Trophoblast cell (in vitro differentiated cells and primary cell): Measurements from ENCODE around the gene AHSG.
A peak's percentile ranks its signal among the peaks of the same experiment; 100 is the strongest.

Experiments used
- DNase-seq, 2 donors: peaks; one replicate each; pipeline ENCODE4 v3.0.0-alpha.2; 2016
- H2AFZ ChIP-seq: 2 replicates; pipeline ENCODE4 v1.6.1; 2013; ENCODE audit warnings: low read length, moderate library complexity, mild to moderate bottlenecking; ENCODE audit not compliant: insufficient read depth, poor library complexity
- H2AK5ac ChIP-seq: 2 replicates; pipeline ENCODE4 v1.6.1; 2013; ENCODE audit warnings: mild to moderate bottlenecking, low read length
- H2BK120ac ChIP-seq: 2 replicates; pipeline ENCODE4 v1.6.1; 2013; ENCODE audit warnings: low read length, mild to moderate bottlenecking, moderate library complexity; ENCODE audit not compliant: insufficient read depth, poor library complexity
- H2BK12ac ChIP-seq: 2 replicates; pipeline ENCODE4 v1.6.1; 2013; ENCODE audit warnings: mild to moderate bottlenecking, low read length, moderate library complexity
- H2BK5ac ChIP-seq: 2 replicates; pipeline ENCODE4 v1.6.1; 2013; ENCODE audit warnings: low read length, low read depth, moderate library complexity, mild to moderate bottlenecking; ENCODE audit not compliant: poor library complexity
- H3K14ac ChIP-seq: 2 replicates; pipeline ENCODE4 v1.6.1; 2013; ENCODE audit warnings: mild to moderate bottlenecking, low read length
- H3K18ac ChIP-seq: 2 replicates; pipeline ENCODE4 v1.6.1; 2013; ENCODE audit warnings: mild to moderate bottlenecking, low read length
- H3K23ac ChIP-seq: 2 replicates; pipeline ENCODE4 v1.6.1; 2013; ENCODE audit warnings: low read length
- H3K27ac ChIP-seq: 2 replicates; pipeline ENCODE4 v1.5.1; 2013; ENCODE audit warnings: low read depth, mild to moderate bottlenecking, inconsistent platforms, low read length, moderate library complexity
- H3K27me3 ChIP-seq: 2 replicates; pipeline ENCODE4 v1.6.1; 2013; ENCODE audit warnings: inconsistent platforms, mild to moderate bottlenecking, low read length, moderate library complexity; ENCODE audit not compliant: insufficient read depth
- H3K36me3 ChIP-seq, 2 experiments: 1 replicate in 1 of 2; 2 replicates in 1 of 2; pipeline ENCODE4 v1.6.1; 2013; ENCODE audit warnings: low read length in 2 of 2, mild to moderate bottlenecking in 2 of 2, moderate library complexity in 1 of 2; ENCODE audit not compliant: insufficient read depth in 2 of 2, control insufficient read depth in 1 of 2
- H3K4ac ChIP-seq: 2 replicates; pipeline ENCODE4 v1.6.1; 2013; ENCODE audit warnings: low read depth, mild to moderate bottlenecking, low read length, moderate library complexity
- H3K4me1 ChIP-seq, 2 experiments: 1 replicate in 1 of 2; 2 replicates in 1 of 2; pipeline ENCODE4 v1.6.1; 2013; ENCODE audit warnings: low read length in 2 of 2, mild to moderate bottlenecking in 2 of 2, moderate library complexity in 1 of 2; ENCODE audit not compliant: insufficient read depth in 2 of 2, control insufficient read depth in 1 of 2
- H3K4me2 ChIP-seq: 2 replicates; pipeline ENCODE4 v1.6.1; 2013; ENCODE audit warnings: inconsistent platforms, mild to moderate bottlenecking, low read length, moderate library complexity
- H3K4me3 ChIP-seq: 2 replicates; pipeline ENCODE4 v1.5.1; 2013; ENCODE audit warnings: mild to moderate bottlenecking, low read depth, low read length, inconsistent platforms
- H3K79me1 ChIP-seq: one replicate; pipeline ENCODE4 v1.6.1; 2013; ENCODE audit warnings: low read length
- H3K79me2 ChIP-seq: 2 replicates; pipeline ENCODE4 v1.6.1; 2013; ENCODE audit warnings: low read length, mild to moderate bottlenecking; ENCODE audit not compliant: control insufficient read depth, insufficient read depth, poor library complexity
- H3K9ac ChIP-seq: 2 replicates; pipeline ENCODE4 v1.6.1; 2013; ENCODE audit warnings: mild to moderate bottlenecking, low read length
- H3K9me3 ChIP-seq: 2 replicates; pipeline ENCODE4 v1.6.1; 2013; ENCODE audit warnings: low read depth, mild to moderate bottlenecking, control low read depth, inconsistent platforms, low read length; ENCODE audit not compliant: insufficient read depth
- H4K12ac ChIP-seq: 2 replicates; pipeline ENCODE4 v1.6.1; 2013; ENCODE audit warnings: low read depth, mild to moderate bottlenecking, low read length, moderate library complexity
- H4K8ac ChIP-seq: 2 replicates; pipeline ENCODE4 v1.6.1; 2013; ENCODE audit warnings: low read depth, mild to moderate bottlenecking, low read length, moderate library complexity
- H4K91ac ChIP-seq: one replicate; pipeline ENCODE4 v1.6.1; 2013; ENCODE audit warnings: low read depth, mild to moderate bottlenecking, low read length, moderate library complexity
- WGBS: extraction: QIAGEN DNeasy Blood & Tissue Kit; methylation state at CpG from one replicate; pipeline ENCODE4 v1.1.7; 2013; ENCODE audit warnings: missing lambda C conversion rate; ENCODE audit not compliant: insufficient read length, insufficient coverage; ENCODE audit errors: extremely low coverage; 5-methylcytosine and 5-hydroxymethylcytosine counted together

Gene AHSG

DNA sequence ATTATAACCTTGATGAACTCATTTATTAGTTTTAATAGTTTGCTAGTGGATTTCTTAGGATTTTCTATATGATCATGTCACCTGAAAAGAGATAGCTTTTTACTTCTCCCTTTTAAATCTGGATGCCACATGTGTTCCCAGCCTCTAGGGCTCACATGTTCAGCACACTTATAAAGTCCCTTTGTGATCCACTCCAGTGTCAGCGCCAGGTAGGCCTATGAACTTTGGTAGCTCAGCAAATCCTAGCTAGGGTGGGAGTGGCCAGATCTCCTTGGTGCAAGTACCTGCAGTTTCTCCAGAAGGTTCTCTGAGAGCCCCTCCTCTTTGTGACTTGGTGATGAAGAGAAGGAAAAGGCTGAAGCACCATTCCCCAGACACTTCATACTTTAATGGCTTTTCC lies 36.0 kb downstream of the AHSG start:
- no peak overlapping the region for H3K27ac ChIP-seq
- no peaks in the 10 kb centered on the region for H3K4me1 ChIP-seq
- H3K79me2 ChIP-seq = no peaks in the 10 kb centered on the region
- no peak overlapping the region for H3K4me3 ChIP-seq
- no peaks in the 10 kb centered on the region for H3K79me1 ChIP-seq
- H4K91ac ChIP-seq = no peak overlapping the region
- no peak overlapping the region for H3K4ac ChIP-seq
- no peak overlapping the region for H2BK120ac ChIP-seq
- no peaks in the 10 kb centered on the region for H3K27me3 ChIP-seq
- WGBS = no CpG with 5 or more reads among the region's 1 CpG
- no peak for DNase-seq
- no peak overlapping the region for H3K4me2 ChIP-seq
- H3K14ac ChIP-seq = no peak overlapping the region
- no peak overlapping the region for H3K23ac ChIP-seq
- H3K18ac ChIP-seq = no peak overlapping the region
- no peak overlapping the region for H2BK5ac ChIP-seq
- no peaks in the 10 kb centered on the region for H3K36me3 ChIP-seq
- no peak overlapping the region for H2BK12ac ChIP-seq
- H3K9ac ChIP-seq = no peak overlapping the region
- no peak overlapping the region for H4K12ac ChIP-seq
- no peaks in the 10 kb centered on the region for H3K9me3 ChIP-seq
- no peak overlapping the region for H4K8ac ChIP-seq
- H2AFZ ChIP-seq = no peak overlapping the region
- no peak overlapping the region for H2AK5ac ChIP-seq

DNA sequence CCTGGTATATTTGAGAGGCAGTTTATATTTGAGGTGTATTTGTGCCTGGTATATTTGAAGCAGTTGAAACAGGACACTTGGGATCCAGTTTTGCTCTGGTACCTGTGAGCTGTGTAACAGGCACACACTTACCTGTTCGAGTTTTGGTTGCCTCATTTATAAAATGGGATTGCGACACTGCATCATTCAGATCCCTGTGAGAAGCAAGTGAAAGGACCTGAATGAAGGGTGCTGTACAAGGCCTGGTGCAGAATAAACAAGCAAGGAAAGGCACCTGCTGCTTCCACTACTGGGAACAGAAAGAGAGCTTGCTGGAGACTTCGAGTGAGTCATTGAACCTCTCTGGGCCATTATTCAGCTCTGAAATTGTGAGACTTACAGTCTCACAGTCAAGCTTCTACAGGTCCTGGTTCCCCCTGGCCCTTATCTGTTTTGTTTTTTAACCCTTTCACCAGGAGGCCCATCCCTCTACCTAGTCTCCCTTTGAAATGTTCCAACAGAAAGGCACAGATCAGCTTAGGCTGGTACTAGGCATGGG lies 38.9 kb downstream of the AHSG start:
- H3K27me3 ChIP-seq = no peaks in the 10 kb centered on the region
- H3K23ac ChIP-seq = no peak overlapping the region
- no peak overlapping the region for H4K8ac ChIP-seq
- H2BK120ac ChIP-seq = no peak overlapping the region
- WGBS = no CpG with 5 or more reads among the region's 3 CpGs
- H3K9me3 ChIP-seq = no peaks in the 10 kb centered on the region
- no peak overlapping the region for H3K14ac ChIP-seq
- no peak overlapping the region for H3K4me2 ChIP-seq
- no peak overlapping the region for H3K27ac ChIP-seq
- H3K79me1 ChIP-seq = no peaks in the 10 kb centered on the region
- H3K18ac ChIP-seq = no peak overlapping the region
- no peak overlapping the region for H4K91ac ChIP-seq
- H2AFZ ChIP-seq = no peak overlapping the region
- H3K4me1 ChIP-seq = no peaks in the 10 kb centered on the region
- H4K12ac ChIP-seq = no peak overlapping the region
- H2AK5ac ChIP-seq = no peak overlapping the region
- H2BK5ac ChIP-seq = no peak overlapping the region
- H3K9ac ChIP-seq = no peak overlapping the region
- DNase-seq = no peak
- H3K36me3 ChIP-seq = no peaks in the 10 kb centered on the region
- H3K79me2 ChIP-seq = no peaks in the 10 kb centered on the region
- no peak overlapping the region for H2BK12ac ChIP-seq
- no peak overlapping the region for H3K4ac ChIP-seq
- H3K4me3 ChIP-seq = no peak overlapping the region

DNA sequence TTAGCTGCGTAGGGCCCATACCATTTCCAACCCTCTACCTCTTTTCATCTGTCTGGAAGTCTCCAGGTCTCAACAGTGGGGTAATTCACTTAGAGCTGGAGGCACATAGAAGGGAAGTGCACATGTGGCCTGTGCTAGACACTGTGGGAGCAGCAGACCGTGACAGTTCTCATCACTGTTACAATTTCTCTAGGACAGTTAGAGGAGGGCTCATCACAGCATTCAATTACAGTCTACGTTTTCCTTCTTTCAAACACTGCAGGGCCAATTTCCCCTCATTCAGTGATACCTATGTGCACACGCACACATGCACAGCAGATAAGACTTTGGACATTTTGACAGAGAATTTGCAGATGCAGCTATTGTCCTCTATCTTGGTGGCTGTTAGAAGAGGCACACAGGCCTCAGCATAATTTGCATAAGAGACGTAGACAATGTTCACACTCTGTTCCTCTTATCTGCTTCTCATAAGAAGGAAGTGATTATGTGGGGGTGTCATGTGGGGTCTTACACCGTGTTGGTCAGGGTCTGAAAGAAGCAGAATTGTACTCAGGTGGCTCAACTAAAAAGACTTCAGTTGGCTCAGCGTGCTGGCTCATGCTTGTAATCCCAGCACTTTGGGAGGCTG lies 40.3 kb downstream of the AHSG start:
- H3K14ac ChIP-seq = no peak overlapping the region
- H2BK12ac ChIP-seq = no peak overlapping the region
- H3K27me3 ChIP-seq = no peaks in the 10 kb centered on the region
- H3K4me3 ChIP-seq = no peak overlapping the region
- no peak overlapping the region for H4K12ac ChIP-seq
- no peak overlapping the region for H4K8ac ChIP-seq
- H2AFZ ChIP-seq = no peak overlapping the region
- H3K79me1 ChIP-seq = no peaks in the 10 kb centered on the region
- H3K18ac ChIP-seq = no peak overlapping the region
- no peak overlapping the region for H3K23ac ChIP-seq
- no peak overlapping the region for H3K4me2 ChIP-seq
- no peak overlapping the region for H2BK5ac ChIP-seq
- no peaks in the 10 kb centered on the region for H3K36me3 ChIP-seq
- H3K27ac ChIP-seq = no peak overlapping the region
- H2BK120ac ChIP-seq = no peak overlapping the region
- H3K79me2 ChIP-seq = no peaks in the 10 kb centered on the region
- no peak overlapping the region for H3K4ac ChIP-seq
- H4K91ac ChIP-seq = no peak overlapping the region
- DNase-seq = no peak
- no peak overlapping the region for H2AK5ac ChIP-seq
- H3K4me1 ChIP-seq = no peaks in the 10 kb centered on the region
- no CpG with 5 or more reads among the region's 7 CpGs for WGBS
- H3K9me3 ChIP-seq = no peaks in the 10 kb centered on the region
- H3K9ac ChIP-seq = no peak overlapping the region

DNA sequence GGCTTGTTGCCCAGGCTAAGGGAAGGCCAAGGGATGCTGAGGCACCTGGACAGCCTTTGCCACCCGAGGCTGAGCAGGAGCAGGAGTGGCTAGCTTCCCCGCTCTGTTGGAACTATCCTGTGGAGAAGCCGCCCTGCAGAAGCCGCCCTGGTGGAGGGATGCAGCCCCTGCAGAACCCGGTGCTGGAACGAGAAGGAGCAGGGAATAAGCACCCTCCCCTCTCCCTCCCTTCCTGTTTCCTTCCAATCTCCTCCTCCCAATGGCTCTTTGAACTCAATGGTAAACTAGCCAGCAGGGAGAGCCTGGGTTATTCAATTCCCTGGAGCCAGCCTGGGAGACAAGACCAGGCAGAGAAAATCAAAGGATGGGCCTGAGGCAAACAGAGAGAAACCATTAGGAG lies 41.1 kb downstream of the AHSG start:
- WGBS = no CpG with 5 or more reads among the region's 6 CpGs
- Histone ChIP-seq H3K79me1 (no peaks in the 10 kb centered on the region), H3K18ac (no peak overlapping the region), H2BK120ac (no peak overlapping the region), H3K36me3 (no peaks in the 10 kb centered on the region), H3K14ac (no peak overlapping the region), H2BK12ac (no peak overlapping the region), H3K4me1 (no peaks in the 10 kb centered on the region), H3K27ac (no peak overlapping the region), H3K79me2 (no peaks in the 10 kb centered on the region), H3K4me2 (no peak overlapping the region), H2AFZ (no peak overlapping the region), H4K91ac (no peak overlapping the region), H4K12ac (no peak overlapping the region), H3K4ac (no peak overlapping the region), H3K9me3 (no peaks in the 10 kb centered on the region), H4K8ac (peak overlapping the region; percentile 50), H3K27me3 (no peaks in the 10 kb centered on the region), H3K23ac (no peak overlapping the region), H2AK5ac (no peak overlapping the region), H3K4me3 (no peak overlapping the region), H3K9ac (no peak overlapping the region), H2BK5ac (no peak overlapping the region)
- no peak for DNase-seq
